CD4-positive, alpha-beta T cell treated with Interleukin-10 for 1 hour (primary cell): ENCODE data around the gene ARHGEF28.

ENCODE experiments used
- DNase-seq: peaks from one replicate; pipeline ENCODE4 v3.0.0-alpha.2; 2020

ARHGEF28 gene

DNA sequence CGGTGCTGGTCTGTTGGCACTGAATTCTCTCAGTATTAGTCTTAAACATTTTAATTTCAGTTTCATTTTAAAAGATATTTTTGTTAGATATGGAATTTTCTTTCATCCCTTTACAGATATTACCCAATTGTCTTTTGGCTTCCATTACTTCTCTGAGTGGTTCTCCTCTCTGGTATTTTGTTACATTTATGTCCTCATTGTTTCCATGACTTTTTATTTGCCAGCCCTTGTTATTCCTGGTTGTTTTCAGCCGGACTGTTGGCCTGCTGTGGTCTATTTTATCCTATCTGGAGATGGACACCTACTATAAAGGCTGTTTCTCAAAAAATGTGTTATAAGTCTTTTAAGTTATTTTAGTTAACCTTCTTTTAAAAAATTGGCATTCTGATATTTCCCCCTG is 117.2 kb downstream of the ARHGEF28 start:
- DNase-seq, result no peak

DNA sequence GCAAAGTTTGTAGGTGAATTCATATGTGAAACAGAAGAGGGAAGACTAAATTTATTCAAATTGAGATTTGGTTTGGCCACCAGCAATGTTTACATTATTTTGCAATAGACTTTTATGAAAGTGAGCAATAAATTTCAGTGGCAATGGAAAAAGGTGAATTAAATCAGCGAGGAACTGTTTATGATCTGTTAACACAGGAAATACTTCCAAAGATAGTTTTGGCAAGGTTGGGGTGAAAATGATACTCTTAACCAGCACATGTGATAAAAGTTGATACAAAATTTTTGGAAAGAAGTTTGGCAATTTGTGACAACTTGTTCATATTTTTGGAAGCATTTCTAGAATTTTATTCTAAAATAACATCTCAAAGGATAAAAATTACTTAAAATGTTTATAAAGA is 119.8 kb downstream of the ARHGEF28 start:
- no peak for DNase-seq

DNA sequence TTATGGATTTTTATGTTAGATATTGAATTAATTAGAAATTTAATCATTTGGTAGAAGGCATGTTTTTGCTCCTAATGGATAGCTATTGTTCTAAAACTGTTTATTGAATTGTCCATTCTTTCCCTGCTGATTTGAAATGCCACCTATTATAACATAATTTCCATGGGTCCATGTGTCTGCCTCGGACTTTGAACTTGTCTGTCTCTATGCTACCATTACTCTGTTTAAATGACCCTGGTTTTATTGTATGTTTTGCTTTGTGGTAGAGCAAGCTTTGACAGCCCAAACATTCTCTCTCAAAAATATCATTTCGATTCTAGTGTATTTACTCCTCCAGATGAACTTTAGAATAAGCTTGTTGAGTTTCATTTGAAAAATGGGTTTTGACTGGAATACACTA is 120.6 kb downstream of the ARHGEF28 start:
- no peak for DNase-seq

DNA sequence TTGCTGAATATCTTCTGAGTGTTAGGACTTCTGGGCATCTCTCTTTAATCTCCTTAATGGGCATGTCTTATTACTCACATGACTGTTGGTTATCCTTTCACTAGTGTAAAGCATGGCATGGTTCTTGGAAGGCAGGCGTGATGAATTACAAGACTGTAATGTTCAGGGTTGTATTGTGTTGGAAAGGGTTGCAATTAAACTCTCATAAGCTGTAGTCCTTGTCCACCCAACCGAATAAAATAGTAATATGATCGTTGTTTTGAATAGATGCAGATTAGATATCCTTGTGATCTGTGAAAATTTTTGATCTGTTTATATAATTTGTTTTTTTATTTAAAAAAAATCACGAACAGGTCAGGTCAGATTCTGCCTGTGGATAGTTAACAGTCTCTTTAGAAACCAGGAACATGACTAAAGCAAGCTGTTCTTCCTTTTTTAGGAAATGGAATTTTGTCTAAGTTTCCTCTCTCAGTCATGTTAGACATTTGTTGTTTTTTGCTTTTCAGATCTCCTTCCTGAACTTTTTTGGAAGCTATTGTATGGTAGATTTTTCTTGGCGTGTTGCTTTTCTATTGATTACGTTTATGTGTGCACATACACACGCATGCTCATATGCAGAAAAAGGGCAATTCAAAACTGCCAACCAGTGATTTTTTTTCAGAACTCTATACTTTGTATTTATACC is 121.8 kb downstream of the ARHGEF28 start:
- DNase-seq, result no peak

DNA sequence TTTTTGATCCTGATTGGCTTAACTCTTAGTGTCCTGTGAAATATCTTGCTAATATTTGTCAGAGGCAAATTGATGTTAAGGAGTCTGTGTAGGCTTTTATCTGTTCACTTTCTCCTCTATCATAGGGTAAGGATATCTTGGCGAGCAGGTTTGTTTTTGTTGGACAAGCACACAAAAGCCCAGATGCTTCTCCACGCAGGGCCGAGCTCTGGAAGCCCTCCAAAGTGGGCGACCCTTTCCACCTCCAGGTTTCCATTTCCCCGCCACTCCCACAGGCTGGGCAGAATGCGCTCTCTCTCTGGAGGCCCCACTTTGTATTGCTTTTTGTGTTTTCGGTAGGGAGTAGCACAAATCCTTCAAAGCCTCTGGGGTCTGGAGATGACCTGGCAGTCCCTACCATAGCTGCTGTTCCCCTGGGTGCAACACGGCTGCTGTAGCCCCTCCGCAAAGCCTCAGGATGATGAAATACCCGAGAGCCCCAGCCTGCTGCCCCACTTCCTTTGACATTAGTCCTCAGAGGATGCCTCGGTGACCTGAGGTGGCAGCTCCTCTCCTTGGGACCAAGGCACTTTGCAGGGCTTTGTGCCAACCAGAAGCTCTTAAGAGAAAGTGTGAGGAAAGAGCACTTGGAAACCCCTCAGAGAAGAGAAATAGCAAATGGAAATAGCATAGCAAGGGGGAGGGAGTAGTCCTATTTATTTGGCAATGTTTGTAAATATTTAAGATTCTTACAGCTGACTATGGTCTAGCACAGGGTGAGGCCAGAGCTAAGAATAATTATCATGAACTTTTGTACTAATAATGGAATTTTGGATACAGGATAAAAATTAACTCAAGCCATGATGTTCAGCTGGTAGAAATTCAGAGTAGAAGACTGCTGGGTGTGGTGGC is 122.8 kb downstream of the ARHGEF28 start:
- no peak for DNase-seq

DNA sequence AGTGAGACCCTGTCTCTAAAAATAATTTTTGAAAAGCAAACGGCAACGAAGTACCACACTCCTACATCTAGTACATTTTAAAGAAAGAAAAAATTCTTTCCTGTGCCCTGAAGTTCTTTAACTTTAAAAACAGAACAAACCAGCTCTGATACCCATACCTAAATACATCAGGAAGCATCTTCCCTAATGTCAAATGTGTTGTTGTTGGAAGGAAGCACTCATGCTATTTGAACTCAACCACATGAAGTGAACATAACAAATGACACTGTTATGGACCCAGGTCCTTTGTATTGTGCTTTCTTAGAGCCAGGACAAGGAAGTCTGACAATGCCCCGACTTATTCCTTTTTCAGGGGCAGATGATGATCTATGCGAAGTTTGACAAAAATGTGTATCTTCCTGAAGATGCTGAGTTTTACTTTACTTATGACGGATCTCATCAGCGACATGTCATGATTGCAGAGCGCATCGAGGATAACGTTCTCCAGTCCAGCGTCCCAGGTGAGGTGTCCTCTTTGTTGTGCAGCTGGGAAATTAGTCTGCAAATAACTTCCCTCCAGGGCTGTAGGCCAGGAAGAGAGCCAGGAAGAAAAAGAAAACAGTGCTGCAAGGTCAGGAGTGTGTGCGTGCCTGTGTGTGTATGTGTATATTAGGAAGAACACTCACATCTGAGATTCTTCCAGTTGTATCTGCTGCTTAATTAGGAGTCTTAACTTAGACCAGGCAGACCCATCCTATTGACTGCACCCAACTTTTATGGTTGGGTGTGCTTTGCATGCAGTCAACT is 123.7 kb downstream of the ARHGEF28 start:
- DNase-seq, result no peak

DNA sequence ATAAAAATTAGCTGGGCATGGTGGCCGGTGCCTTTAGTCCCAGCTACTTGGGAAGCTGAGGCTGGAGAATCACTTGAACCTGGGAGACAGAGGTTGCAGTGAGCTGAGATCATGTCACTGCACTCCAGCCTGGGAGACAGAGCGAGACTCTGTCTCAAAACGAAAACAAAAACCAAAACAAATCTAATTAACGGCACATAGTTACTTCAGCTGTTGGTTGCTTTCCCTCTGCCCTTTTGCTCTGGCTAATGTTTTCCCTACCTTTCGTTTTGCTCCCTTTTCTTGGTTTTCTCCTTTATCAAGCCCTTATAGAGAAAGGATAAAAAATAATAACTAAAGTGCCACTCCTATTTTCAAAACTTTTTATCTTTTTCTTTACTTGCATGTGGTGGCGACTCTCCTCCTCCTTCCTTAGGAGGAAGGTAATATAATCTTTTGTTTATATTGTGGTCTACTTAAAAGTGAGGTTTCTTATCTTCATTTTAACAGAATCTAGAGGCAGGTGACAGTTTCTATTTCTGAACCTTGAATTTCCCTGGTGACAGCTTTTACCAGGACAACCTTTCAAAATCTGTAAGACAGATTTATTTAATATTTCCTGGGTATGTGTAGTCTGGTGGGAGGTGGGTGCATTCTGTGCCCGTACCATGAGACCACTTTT is 125.4 kb downstream of the ARHGEF28 start:
- DNase-seq, result no peak

DNA sequence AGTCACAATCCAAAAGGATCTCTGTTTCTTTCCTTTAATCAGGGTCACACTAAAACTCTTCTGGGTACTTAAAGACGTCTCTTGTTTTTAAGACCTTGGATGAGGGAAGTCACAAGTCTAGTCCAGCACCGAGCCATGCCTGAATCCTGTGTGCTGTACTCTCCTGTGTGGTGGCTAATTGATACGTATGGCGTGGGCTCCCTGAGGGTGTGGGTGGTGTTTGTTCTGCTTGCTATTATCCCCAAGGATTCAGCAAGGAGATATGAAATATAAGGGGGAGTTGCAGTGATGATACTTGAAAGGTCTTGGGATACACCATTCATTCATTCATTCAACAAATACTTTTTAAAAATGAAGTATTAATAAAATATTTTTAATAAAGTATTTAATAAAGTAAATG is 128.3 kb downstream of the ARHGEF28 start:
- no peak for DNase-seq

DNA sequence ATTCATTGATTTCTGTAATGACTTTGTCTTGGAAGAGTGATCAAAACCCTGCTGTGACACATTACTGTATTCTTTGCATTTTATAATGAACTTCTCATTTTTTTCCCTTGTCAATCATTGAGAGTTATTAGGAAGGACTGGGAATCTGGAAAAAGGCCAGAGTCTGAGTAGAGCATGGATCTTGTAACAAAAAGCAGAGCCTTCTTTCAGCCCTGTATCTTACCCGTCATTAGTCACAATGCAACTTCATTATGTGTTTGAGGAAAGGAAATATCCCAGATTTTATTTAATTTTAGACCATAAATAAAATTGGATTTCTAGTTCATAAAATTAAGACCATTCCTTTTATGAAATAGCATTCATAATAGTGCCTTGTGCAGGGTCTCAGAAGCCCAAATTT is 131.4 kb downstream of the ARHGEF28 start:
- no peak for DNase-seq

DNA sequence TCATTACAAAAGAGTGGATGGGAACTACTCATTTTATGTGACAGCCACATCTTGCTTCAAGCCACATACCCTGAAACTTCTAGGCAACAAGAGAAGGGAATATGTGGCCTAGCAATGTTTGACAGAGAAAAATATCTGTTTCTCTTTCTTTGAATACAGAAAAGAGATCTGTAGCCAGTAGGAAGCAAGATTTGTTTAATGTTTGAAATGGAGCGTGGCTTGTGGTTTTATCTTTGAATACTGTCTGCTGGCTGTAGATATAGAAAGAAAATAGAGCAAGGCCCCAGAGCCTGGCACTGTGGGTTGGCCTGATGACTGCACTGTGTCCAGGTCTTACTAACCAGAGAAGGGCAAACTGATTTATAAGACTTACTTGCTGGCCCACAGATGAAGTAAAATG is 133.8 kb downstream of the ARHGEF28 start:
- DNase-seq, result no peak

DNA sequence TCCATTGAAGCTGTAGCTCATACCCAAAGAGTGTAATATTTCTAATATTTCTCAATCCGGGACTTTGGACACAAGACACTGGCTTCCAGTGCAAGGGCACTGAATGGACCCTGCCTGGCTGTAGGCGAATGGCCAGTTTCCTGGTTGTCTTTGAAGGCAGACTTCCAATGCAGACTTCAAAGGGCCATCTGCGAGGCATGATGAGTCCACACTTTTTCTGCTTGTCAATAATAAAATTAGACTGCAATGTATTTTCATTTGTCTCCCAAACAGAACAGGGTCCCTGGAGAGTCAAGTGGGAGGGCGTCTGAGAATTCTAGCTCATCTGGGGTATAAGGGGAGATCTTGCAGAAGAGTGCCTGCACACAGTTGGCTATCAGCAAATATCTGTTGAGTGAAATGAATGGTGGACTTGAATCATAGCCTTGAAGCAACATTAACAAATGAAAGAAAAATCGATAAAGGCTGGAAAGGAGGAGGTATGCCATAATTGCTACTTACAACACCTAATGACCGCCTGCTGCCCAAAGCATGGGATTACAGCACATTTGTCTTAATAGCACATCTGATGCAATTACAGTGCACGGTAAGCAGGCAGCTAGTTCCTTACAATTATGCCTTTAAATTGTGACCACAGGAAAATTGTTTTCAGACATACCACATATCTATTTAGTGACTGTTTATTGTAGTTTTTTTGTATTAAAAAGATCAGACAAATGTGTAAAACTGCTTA is 137.5 kb downstream of the ARHGEF28 start:
- no peak for DNase-seq

DNA sequence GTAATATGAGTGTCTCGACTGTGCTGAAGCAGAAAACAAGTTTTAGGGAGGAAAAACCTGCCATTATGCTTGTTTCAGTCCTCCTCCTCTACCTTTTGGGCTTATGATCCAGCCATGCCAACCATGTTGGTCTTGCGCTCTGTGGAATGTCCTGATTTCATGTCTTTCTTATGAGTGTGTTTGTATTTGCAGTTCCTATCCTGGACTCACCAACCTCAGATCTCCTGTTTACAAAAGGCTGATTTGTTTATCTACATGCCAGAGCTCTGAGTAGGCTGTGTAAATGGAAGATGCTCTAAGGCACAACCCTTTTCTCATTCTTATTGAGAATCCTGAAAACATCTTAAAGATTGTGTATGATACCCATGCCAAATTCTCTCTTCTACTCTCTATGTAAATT is 138.6 kb downstream of the ARHGEF28 start:
- DNase-seq, result no peak

DNA sequence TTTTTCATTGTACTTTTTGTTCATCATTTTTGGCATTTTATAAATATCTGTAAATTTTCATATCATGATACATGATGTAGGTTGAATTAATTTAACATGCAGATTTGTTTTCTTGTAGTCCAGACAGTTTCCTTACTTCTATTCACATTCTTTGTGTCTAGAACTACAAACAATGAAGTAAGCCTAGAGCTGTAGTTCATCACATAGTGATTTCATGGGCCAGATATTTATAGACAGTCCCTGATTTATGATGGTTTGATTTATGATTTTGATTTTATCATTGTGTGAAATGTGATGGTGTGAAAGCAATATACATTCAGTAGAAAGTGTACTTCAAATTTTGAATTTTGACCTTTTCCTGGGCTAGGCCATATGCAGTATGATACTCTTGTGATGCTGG is 139.0 kb downstream of the ARHGEF28 start:
- no peak for DNase-seq

DNA sequence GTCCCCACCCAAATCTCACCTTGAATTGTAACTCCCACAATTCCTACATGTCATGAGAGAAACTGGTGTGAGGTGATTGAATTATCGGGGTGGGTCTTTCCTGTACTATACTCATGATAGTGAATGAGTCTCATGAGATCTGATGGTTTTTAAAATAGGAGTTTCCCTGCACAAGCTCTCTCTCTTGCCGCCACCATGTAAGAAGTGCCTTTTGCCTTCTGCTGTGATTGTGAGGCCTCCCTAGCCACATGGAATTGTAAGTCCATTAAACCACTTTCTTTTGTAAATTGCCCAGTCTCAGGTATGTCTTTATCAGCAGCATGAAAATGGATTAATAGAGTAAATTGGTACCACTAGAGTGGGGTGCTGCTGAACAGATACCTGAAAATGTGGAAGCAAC is 140.9 kb downstream of the ARHGEF28 start:
- no peak for DNase-seq

DNA sequence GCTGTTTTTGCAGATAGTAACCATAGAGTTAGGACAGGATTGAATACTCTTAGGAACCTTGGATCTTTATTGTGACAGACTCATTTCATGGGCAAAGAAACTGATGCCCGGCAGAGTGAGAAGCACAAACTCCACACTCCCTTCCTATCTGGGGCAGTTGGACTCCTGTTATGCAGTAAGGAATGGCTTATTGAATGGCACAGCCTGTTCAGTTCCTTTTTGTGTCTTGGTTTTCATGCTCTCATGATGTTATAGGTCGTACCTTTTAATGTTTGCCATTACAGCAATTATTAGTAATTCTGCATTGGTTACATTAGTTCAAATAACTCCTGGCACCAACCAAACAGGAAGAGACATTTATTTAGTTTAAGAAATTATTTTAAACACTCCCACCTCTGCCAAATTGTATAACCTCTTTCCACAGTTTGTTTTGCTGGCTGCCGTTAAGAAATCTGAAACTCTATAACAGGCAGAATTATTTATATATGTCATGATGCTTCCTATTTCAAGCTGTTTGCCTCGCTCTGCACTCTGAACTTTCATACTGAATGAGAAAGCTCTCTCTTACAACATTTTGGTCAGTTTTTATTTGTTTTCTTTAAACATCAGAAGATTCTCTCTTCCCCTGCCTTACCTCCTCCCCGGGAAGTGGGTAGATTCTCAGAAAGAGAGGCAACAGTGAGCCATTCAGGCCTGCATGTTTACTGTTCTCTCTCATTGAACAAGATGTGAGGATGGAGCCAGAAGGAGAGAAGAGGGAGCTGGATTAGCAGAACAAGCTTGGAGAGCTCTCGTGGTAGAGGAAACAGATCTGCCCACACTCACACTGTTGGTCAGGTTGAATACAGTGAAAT is 144.4 kb downstream of the ARHGEF28 start:
- DNase-seq, result no peak

DNA sequence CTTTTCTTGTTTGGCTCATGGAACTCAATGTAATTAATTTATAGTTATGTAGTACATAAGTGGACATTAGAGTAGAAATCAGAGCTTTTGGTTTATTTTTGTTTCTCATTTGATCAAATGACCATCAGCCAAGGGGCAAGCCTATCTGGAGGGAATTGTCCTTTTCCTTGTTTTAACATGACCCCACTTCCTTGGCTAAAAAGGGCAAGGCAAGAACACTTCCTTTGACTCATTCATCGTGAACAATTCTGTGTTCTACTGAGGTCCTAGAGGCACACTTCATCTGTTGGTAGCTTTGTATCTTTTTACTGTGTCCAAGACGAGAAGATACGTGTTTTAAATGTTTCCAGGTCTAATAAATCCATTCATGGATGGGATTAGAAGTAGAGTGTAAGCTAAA is 148.9 kb downstream of the ARHGEF28 start:
- no peak for DNase-seq

DNA sequence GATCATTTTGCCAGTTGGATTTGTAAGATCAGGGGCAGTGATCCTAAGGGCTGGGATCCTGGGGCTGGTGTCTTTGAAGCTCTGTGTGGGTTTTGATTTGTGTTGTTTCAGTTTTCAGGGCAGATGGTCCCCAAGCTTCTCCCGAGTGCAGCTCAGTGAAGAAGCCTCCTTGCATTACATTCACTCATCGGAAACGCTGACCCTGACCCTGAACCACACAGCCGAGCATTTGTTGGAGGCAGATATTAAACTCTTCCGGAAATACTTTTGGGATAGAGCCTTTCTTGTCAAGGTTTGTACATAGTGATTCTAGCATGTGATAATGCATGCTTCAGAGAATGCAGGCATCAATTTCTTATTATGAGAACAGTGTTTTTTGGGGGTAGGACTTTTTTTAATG is 150.4 kb downstream of the ARHGEF28 start:
- DNase-seq, result no peak

DNA sequence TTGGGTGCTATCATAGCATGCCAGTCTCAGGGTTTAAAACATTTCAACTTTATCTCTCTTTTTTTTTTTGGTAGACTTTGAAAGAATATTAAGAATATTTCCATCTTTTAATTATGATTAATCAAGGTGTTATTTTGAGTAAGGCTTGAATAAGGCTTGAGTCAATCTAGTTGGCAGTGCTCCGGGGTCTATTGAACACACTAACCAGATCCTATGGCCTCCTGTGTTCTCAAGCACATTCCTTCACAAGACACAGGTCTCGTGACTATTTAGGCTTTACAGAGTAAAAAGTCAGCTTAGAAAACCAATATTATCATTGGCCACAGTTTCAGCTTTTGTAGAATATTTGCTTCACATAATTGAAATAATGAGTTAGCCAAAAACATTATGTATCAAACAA is 151.2 kb downstream of the ARHGEF28 start:
- no peak for DNase-seq

DNA sequence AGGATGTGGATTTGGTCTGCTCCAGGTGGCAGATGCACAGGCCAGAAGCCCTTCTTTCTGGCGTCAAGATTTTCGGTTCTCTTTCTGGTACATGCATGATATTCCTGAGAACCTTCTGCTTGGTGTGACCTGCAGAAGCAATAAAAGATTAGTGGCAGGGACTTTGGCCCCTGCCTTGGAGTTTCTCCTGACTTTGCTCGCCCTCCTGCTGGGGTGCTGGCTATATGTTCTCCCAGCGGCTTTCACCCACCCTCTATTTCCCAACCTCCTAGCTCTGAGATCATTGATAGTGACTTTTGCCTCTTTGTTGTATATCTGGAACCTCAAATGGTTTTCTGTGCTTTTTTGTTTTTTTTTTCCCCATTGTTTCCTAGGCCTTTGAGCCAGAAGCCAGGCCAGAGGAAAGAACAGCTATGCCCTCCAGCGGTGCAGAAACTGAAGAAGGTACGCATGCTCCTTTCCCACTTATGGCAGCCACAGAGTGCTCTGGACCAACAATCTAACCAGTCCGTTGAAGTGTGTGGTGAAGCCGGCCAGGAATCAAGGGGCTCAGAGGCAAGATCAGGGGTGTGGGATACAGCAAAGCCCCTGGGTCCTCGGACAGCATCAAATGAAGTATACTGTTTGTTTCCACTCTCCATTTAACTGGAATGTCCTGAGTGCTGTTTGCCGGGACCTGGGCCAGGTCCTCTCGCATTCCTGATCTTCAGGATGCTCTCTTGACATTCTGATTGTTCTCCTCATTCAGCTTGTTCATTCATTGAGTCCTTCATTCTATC is 154.5 kb downstream of the ARHGEF28 start:
- DNase-seq, result no peak

DNA sequence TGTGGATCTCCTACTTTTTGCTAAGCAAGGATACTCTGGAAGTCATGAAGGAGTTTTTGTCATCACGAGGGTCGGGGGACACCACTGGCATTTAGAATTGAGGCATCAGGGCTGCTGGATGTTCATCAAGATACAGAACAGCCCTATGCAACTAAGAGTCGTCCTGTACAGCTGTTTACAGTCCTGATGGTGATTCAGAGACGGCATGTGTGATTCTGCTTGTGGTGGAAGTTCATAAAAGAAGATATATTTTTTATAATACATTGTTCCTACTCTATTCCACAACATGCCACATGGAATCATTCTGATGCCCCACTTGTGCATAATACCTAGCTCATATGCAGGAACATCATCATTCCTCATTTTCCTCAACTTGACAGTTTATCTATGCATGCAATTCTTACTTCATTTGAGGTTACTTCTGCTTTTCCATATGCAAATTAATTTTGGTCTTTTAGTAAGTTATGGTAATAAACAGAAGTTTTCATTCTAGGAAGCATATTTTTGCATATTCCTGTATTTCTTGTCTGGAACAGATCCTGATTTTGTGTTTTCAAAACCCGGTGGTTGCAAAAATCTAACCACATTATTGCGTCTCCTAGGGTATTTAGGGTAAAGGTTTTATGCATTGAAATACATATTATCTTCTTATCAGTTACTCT is 155.2 kb downstream of the ARHGEF28 start:
- no peak for DNase-seq
